HepG2 (cell line): ENCODE data around the gene DOK1. TPM values are rescaled to one million over a fixed set of nuclear protein-coding genes. Genes with fewer than 3 reads are reported as not detected.

Experiments used
- AHDC1 ChIP-seq: sonication (generic); formaldehyde crosslinking; IDR thresholded peaks from 2 replicates; pipeline ENCODE4 v1.5.1; 2020; ENCODE audit warnings: mild to moderate bottlenecking, missing genetic modification reagents, borderline replicate concordance
- EEA1 ChIP-seq: sonication (generic); formaldehyde crosslinking; IDR thresholded peaks from 2 replicates; pipeline ENCODE4 v1.5.1; 2020; ENCODE audit warnings: mild to moderate bottlenecking, missing genetic modification reagents, borderline replicate concordance
- HOMEZ ChIP-seq: IDR thresholded peaks from 2 replicates; pipeline ENCODE4 v1.6.1; 2016; ENCODE audit warnings: low read depth
- KMT2B ChIP-seq: IDR thresholded peaks from 2 replicates; pipeline ENCODE4 v1.6.1; 2016; ENCODE audit warnings: missing genetic modification reagents, missing compliant biosample characterization
- RAD21 ChIP-seq: fragments of 450-650 bp; formaldehyde crosslinking; IDR thresholded peaks from 2 replicates; pipeline ENCODE4 v1.5.0; 2020; ENCODE audit warnings: mild to moderate bottlenecking
- RXRB ChIP-seq: IDR thresholded peaks from 2 replicates; pipeline ENCODE4 v1.6.1; 2016; ENCODE audit warnings: borderline replicate concordance, missing genetic modification reagents, missing compliant biosample characterization
- SMC3 ChIP-seq: IDR thresholded peaks from 2 replicates; pipeline ENCODE4 v1.6.1; 2011; ENCODE audit warnings: low read length, improper control_type of control experiment
- SP2 ChIP-seq: sonication (generic); formaldehyde crosslinking; IDR thresholded peaks from 2 replicates; pipeline ENCODE4 v1.5.1; 2020; ENCODE audit warnings: mild to moderate bottlenecking, missing genetic modification reagents
- STAG1 ChIP-seq: sonication (generic); formaldehyde crosslinking; IDR thresholded peaks from 2 replicates; pipeline ENCODE4 v1.4.0; 2020; ENCODE audit warnings: missing genetic modification reagents
- ZFP36 ChIP-seq: fragments of 150-350 bp; IDR thresholded peaks from 2 replicates; pipeline ENCODE4 v1.6.1; 2018; ENCODE audit warnings: borderline replicate concordance, low read length, low read depth; ENCODE audit not compliant: partially characterized antibody
- ZNF557 ChIP-seq: sonication (generic); formaldehyde crosslinking; IDR thresholded peaks from 2 replicates; pipeline ENCODE4 v1.4.0; 2020; ENCODE audit warnings: missing genetic modification reagents
- ZNF619 ChIP-seq: sonication (generic); formaldehyde crosslinking; IDR thresholded peaks from 2 replicates; pipeline ENCODE4 v1.4.0; 2020; ENCODE audit warnings: mild to moderate bottlenecking, missing genetic modification reagents
- ZNF839 ChIP-seq: sonication (generic); formaldehyde crosslinking; IDR thresholded peaks from 2 replicates; pipeline ENCODE4 v1.4.0; 2020; ENCODE audit warnings: missing genetic modification reagents, mild to moderate bottlenecking, borderline replicate concordance
- ZSCAN30 ChIP-seq: sonication (generic); formaldehyde crosslinking; IDR thresholded peaks from 2 replicates; pipeline ENCODE4 v1.5.0; 2020; ENCODE audit warnings: mild to moderate bottlenecking, missing genetic modification reagents
- polyA plus RNA-seq, 8 experiments: library from polyadenylated mRNA; depleted of rRNA in 3 of 8; stranded (reverse) in 7 of 8; unstranded in 1 of 8; fragments of >200 nt; fragmentation: Illumina TruSeq in 4 of 8; extraction: Trizol in 4 of 8; gene quantifications; 2 replicates each; pipeline versions ENCODE4 v1.2.1 to v1.2.3, GENCODE V29; 2011 to 2016; ENCODE audit warnings: low read depth in 4 of 8, missing spikeins in 1 of 8, mixed read lengths in 1 of 8; ENCODE audit not compliant: insufficient read depth in 1 of 8
- total RNA-seq, 5 experiments: library from RNA; depleted of rRNA; stranded (reverse); fragments of >200 nt; fragmentation: Illumina TruSeq; extraction: Trizol; gene quantifications; 2 replicates each; pipeline ENCODE4 v1.2.3, GENCODE V29; 2016; ENCODE audit warnings: low read depth in 1 of 5

The DOK1 gene
- total and polyA plus RNA-seq, 2 of the 13 experiments (the other 11 are each of a cell fraction or from before 2014, with no cell fraction given): 0.53 to 0.74 TPM

- TF ChIP-seq AHDC1 (CRISPR knock-in tag): no peak
- no peak for TF ChIP-seq ZFP36
- no peak for TF ChIP-seq ZSCAN30 (CRISPR knock-in tag)
- TF ChIP-seq RXRB (CRISPR knock-in tag): no peak
- peak; percentile 76 for TF ChIP-seq SMC3
- TF ChIP-seq HOMEZ: no peak
- TF ChIP-seq SP2 (CRISPR knock-in tag): no peak
- TF ChIP-seq ZNF619 (CRISPR knock-in tag): no peak
- TF ChIP-seq EEA1 (CRISPR knock-in tag): no peak
- no peak for TF ChIP-seq KMT2B (CRISPR knock-in tag)
- peak; percentile 59; the same call in 1 of the 2 replicates for TF ChIP-seq RAD21 (CRISPR knock-in tag)
- peak; percentile 90 for TF ChIP-seq STAG1 (CRISPR knock-in tag)
- TF ChIP-seq ZNF839: no peak
- no peak for TF ChIP-seq ZNF557 (CRISPR knock-in tag)
Measured at GRCh38 chr2:74532222-74532621, 22.3 kb upstream of the DOK1 start (continued).
